GM13976 (cell line): ENCODE results near the gene PCDHB15.

Source experiments
- DNase-seq: peaks from one replicate; pipeline ENCODE4 v3.0.0; 2012; ENCODE audit warnings: low spot score
- in situ Hi-C: fragments of 300-500 bp; cut with MboI; formaldehyde crosslinking; loops from one replicate; pipeline ENCODE4 v1.12.0; 2022; ENCODE audit warnings: low sequenced_read_pairs, mixed read lengths, inconsistent platforms; ENCODE audit not compliant: unreplicated experiment
- TF ChIP-seq, protein P1 (sequence below): IDR thresholded peaks from 2 replicates; pipeline ENCODE4 v1.5.1; 2012; ENCODE audit warnings: borderline replicate concordance, mild to moderate bottlenecking; ENCODE audit not compliant: insufficient read depth; ENCODE audit errors: extremely low read depth, missing control alignments, control extremely low read depth

Gene PCDHB15

DNA sequence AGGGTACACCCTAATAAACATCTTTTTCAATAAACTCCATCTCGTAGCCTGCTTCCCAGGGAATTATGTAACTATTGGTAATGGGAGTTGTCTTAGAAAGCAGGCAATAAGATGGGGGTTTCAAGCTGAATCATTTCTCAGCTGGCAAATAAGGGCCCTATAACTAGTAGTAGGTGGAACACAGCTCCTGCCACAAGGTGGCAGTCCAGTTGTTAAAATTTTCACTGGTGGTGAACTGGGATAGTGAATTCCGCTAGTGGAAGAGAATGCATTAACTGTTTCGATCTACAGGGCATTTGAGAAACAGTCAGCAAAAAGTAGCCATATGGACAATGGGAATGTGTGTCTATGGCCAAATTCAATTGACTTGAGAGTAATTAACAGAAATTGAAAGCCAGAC is 27.7 kb downstream of the PCDHB15 start:
- TF ChIP-seq, protein P1, sequence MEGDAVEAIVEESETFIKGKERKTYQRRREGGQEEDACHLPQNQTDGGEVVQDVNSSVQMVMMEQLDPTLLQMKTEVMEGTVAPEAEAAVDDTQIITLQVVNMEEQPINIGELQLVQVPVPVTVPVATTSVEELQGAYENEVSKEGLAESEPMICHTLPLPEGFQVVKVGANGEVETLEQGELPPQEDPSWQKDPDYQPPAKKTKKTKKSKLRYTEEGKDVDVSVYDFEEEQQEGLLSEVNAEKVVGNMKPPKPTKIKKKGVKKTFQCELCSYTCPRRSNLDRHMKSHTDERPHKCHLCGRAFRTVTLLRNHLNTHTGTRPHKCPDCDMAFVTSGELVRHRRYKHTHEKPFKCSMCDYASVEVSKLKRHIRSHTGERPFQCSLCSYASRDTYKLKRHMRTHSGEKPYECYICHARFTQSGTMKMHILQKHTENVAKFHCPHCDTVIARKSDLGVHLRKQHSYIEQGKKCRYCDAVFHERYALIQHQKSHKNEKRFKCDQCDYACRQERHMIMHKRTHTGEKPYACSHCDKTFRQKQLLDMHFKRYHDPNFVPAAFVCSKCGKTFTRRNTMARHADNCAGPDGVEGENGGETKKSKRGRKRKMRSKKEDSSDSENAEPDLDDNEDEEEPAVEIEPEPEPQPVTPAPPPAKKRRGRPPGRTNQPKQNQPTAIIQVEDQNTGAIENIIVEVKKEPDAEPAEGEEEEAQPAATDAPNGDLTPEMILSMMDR: no peak
- in situ Hi-C loops: no loop called here
- no peak for DNase-seq

DNA sequence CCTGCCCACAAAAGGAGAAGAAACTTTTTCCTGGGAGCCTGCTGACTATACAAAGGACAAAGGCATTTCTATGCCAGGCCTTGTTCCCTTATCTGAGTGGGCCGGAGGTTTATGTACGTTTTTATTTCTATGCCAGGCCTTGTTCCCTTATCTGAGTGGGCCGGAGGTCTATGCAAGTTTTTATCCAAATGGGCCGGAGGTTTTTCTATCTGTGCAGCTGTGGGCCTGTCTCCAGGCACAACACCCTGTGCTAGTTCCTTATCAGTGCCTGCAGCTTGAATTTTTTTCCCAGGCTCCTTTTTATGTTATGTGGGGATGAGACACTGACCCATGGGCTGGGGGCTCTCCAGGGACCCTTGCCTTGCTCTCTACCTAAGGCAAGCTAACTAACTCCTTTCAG is 53.2 kb downstream of the PCDHB15 start:
- TF ChIP-seq, protein P1: no peak
- no peak for DNase-seq
- in situ Hi-C loops: no loop called here
